ENCODE measurements around the gene SUCLG2.

The SUCLG2 gene, protein sequence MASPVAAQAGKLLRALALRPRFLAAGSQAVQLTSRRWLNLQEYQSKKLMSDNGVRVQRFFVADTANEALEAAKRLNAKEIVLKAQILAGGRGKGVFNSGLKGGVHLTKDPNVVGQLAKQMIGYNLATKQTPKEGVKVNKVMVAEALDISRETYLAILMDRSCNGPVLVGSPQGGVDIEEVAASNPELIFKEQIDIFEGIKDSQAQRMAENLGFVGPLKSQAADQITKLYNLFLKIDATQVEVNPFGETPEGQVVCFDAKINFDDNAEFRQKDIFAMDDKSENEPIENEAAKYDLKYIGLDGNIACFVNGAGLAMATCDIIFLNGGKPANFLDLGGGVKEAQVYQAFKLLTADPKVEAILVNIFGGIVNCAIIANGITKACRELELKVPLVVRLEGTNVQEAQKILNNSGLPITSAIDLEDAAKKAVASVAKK

DNA sequence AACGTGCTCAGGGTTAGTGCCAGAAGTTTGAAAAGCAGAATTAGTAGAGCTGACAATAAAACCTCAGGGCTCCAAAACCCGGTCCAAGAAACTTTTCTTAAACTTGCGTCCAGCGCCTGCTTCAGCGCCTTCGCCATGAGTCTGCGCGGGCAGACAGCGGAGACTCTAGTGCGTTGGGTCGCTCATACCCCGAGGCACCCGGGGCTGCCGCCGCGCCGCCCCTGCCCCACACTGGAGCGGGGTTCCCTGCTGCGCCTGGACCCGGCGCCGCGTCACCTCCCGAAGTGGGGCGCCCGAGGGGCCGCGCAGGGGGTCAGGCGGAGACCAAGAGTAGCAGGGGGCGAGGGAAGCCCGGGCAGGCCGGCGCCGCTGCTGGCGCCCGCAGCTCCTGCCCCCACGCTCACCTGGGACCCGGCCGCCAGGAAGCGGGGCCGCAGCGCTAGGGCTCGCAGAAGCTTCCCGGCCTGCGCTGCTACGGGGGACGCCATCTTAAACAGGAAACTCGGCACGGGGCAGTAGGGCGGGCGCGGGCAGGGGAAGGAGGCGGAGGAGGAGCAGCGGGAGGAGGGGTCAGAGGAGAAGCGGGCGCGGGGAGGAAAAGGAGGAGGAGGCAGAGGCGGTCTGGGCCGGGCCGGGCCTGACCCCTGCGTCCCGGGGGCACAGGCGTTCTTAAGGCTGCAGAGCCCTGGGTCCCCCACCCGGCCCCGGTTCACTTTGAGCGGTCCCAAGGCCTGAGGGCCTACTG lies at the start of gene SUCLG2:
Gene SUCLG2 (minus strand): TSS at position 514 of the 745 bp plus-strand sequence. CDS start 26 bp downstream, at position 488.
- peak; percentile 11 for DNase-seq

DNA sequence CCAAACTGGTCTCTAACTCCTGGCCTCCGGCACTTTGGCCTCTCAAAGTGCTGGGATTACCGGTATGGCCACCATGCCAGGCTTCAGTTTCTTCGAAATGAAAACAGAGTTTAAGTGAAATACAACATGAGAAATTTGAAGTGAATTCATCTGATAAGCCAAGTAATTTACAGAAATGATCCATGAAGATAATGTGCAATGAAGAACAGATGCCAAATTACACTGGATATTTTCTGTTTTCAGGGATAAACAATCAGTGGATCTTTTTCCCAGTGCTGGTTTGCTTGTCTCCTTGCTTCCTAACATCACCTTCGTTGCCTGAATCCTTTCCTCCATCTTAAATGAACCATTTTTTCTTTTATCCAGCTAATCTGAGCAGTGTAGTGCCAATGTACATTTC lies 46.2 kb upstream of the SUCLG2 start:
- DNase-seq, result no peak

DNA sequence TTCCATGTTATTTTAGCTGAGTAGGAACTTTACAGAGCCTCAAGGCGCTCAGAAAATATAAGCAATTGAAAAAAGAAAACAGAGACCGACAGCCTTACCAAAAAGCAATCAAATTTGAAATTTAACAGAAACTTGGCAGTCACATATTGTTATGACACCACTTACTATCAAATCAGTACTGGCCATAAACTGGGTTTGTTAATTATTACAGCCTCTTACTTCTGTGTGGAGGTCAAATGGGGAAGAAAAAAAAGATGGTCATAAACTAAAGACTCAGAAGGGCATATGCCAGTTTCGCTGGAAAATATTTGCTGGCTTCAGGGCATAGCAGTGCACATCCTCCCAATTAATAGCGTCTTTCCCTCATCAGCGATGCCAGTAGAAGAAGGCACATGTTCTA lies 45.5 kb upstream of the SUCLG2 start:
- no peak for DNase-seq

DNA sequence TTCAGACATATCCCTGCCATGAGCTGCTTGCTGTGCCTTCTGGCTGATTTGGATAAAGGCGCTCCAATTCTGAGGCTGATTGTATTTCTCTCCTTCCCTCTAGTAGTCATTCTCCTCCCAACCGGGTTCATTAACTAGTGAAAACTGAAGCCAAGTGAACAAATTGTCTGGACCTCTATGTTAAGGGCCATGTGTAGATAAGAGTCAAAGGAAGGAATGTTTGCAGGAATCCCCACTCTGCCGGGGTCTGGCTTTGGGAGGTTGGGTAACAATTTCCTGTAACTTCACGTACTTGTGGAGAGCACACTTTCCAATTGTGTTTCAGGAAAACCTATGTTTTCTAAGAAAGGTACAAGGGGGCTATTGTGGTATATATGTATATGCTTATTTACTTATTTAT lies 38.2 kb upstream of the SUCLG2 start:
- no peak for DNase-seq

DNA sequence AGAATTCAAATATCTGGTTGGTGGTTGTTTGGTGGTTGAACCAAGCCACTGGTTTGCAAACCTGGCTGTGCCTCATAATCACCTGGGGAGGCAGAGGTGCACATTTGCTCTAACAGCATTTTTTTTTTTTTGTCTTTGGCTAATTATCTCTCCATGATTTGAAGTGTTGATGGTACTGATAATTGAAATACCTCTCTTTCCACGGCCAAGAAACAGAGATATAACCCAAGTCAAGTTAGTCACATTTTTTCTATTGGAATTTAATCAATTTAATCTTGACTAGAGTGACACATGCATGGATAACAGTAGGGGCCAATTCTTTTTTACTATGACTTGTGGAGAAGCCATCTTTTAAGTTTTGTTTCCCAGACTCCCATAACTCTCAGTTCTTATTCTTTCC lies 37.5 kb upstream of the SUCLG2 start:
- DNase-seq, result no peak

DNA sequence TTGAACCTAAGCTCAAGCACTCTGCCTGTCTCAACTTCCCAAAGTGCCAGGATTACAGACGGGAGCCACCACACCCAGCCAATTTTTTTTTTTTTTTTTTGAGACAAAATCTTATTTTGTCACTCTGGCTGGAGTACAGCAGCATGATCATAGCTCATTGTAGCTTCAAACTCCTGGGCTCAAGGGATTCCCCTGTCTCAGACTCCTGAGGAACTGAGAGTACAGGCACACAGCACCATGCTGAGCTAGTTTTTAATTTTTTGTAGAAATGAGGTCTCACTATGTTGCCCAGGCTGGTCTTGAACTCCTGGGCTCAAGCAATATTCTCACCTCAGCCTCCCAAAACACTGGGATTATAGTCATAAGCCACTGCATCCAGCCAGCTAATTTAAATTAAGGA lies 36.8 kb upstream of the SUCLG2 start:
- DNase-seq, result no peak

DNA sequence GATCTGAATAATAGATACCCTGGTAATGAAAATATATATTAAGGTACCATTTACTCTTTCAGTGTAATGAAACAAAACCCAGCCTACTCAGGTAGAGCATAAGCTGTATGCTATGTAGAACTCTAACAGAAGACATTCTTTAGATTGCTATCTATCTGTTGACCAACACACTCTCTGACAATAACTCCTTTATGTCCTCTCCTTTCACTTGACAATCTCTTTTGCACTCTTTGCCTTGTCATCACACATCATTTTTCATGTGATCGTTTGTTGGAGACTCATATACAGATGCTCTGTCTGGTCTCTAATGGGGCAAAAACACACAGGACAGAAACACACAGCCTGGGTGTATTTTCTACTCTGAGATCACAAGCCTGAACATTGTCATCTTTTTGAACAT lies 35.4 kb upstream of the SUCLG2 start:
- no peak for DNase-seq

DNA sequence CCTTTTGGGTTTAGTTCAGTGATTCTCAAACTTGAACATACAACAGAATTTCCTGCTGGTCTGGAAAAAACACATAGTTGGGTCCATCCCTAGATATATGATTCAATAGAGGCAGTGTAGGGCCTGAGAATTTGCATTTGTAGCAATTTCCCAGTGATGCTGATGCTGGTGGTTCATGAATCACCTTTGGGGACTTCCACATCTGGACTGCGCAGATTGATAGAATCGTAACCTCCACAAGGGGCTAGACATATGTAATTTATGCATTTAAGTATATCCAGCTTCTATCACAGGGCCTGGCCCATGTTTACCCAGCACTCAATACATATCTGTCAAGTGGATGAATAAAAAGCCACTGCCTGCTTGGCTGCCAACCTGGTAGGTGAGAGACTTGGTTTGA lies 33.8 kb upstream of the SUCLG2 start:
- no peak for DNase-seq

DNA sequence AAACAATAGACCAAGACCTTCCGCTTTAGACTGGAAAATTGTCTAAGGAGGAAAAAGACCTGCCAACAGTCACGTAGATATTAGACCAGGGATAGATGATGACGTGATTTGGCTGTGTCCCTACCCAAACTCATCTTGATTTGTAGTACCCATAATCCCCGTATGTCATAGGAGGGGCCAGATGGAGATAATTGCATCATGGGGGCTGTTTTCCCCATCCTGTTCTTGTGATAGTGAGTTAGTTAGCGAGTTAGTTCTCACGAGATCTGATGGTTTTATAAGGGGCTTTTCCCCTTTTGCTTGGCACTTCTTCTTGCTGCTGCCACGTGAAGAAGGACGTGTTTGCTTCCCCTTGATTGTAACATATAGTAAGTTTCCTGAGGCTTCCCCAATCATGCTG lies 31.7 kb upstream of the SUCLG2 start:
- DNase-seq, result no peak

DNA sequence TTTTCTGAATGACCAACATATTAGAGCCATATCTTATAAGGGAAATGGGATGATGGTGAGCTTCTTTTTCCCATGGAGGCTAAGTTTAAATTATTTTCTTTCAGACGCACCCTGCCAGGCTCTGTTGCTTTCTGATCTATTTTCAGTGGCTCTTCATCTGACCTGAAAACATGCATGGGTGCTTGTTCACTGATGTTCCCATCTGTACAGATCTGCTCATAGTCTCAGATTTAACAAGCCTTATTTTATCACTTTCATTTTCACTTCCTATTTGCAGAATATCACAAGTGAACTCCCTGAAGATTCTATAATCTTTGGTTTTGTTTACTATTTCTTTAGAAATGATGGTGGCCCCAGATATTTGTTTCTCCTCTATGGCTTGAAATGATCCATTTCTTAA lies 31.1 kb upstream of the SUCLG2 start:
- DNase-seq, result no peak

DNA sequence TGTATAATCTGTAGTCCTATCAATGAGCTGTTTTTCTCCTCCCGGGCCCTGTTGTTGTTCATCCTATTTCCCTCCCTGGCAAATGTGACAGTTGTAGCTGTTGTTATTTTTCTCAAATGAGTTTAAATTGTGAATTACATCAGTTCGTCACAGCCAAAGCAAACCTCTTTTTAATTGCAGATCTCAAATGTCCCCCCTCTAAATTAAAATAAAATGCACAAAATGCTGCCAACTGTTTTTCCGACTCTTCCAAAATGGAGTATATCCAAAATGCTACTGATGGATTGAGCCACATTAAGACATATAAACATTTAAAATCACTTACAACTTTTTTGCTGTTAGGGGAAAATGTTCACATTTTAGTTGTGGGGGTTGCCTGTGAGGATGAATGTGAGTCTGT lies 29.8 kb upstream of the SUCLG2 start:
- no peak for DNase-seq

DNA sequence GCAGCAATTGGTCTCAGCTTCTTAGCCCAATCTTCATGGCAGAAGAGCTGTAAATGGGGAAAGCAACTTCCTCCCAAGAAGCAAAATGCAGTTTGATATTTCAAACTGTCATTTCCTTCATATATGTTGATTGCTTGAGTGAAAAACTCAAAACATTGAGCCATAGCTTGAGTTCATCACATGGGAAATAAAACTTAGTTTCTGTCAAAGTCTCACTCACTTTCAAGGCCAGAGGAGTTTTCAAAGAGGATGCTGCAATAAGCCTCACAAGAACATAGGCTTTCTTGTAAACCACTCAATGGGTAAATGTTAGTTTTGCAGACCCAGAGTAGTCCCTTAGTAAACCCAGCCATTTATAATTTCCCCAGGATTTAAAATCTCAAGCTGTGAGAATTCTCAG lies 29.1 kb upstream of the SUCLG2 start:
- DNase-seq, result no peak

DNA sequence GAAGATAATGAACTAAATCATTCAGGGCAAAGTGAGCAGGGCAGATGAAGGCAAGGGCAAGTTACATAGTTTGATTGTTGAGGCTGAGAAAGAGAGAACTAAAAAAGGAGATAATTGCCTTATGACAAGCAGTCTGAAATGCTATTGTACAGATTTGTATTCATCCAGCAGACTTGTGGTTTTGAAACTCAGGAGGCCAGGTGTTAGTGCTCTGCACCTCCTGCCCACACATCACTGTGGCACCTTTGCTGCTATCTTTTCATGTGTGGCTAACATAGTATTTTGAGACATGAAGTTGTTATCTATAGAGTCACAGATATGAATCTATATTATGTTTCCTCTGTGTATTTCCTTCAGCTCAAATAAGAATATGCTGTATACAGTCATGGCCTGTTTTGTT lies 24.3 kb upstream of the SUCLG2 start:
- DNase-seq, result peak; percentile 20

DNA sequence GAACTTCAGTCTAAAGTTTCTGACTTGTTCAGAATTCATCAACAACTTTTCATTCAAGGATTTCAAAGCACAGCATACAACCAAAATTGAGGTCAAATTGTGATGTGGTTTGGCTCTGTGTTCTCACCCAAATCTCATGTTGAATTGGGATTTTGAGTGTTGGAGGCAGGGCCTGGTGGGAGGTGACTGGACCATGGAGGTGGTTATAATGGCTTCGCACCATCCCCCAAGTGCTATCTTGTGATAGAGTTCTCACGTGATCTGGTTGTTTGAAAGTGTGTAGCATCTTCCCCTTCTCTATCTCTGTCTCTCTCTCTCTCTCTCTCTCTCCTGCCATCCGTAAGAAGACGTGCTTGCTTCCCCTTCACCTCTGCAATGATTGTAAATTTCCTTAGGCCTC lies 19.6 kb upstream of the SUCLG2 start:
- no peak for DNase-seq

DNA sequence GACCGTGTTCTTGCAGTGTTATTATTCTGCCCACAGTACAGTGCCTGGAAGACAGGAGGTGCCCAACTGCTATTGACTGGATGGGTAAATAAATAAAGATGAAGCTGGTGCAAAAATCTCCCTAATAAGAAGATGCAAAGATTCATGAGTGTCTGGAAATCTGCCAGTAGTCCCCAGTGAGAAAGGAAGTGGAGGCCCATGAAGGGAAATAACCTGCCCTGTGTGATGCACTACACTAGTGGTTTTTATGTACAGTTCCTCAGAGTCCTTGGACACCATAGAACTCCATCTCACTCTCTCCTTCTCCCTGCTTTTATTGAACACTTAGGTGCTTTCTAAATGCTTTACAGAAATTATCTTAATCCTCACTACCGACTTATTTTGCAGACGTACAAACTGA lies 8.3 kb upstream of the SUCLG2 start:
- no peak for DNase-seq

DNA sequence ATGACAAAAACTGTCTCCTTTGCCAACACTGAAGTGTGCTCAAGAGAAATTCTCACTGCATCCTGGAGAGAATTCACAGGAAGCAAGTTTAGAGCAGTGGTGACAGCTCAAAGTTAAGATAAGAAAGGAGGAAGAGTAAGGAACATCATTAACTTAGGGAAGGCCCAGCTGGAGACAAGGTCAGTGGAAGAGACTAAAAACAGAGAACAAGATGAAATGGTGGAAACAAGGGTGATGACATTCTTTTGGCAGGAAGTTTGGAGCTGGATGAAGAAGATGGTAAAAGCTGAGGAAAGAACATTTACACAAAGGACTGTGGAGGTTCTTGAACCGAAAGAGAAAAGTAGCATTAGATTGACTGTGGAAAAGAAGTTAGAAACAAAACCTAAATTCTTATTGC lies 6.7 kb upstream of the SUCLG2 start:
- no peak for DNase-seq

DNA sequence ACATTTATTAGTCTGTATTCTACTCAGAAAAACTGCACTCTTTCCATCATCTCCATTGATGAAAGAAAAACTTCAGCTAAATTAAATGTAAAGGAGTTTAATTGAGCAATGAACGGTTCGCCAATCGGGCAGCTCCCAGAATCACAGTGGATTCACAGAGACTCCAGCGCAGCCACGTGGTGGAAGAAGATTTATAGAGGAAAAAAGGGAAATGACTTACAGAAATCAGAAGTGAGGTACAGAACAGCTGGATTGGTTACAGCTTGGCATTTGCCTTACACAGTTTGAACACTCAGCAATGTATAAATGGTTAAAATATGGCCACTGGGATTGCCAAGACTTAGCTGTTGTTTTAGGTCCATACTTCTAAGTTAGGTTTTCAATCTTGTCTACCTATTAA lies 2.8 kb upstream of the SUCLG2 start:
- DNase-seq, result no peak

DNA sequence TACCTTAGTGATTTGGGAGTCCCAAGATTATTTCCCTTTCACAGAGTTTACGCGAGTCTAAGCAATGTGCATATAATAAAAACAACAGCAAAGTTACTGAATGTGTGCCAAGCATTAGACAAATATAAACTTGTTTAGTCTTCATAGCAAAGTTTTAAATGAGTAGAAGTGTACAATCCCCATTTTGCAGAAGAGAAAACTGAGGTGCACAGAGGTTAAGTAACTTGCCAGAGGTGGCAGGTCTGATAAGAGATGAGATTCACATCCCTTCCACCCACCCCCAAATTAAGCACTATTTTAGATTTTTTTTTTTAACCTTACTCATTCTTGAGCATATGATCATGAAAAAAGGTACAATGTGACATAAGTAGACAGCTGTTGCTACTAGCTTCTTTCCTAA lies 2.2 kb upstream of the SUCLG2 start:
- DNase-seq, result no peak

DNA sequence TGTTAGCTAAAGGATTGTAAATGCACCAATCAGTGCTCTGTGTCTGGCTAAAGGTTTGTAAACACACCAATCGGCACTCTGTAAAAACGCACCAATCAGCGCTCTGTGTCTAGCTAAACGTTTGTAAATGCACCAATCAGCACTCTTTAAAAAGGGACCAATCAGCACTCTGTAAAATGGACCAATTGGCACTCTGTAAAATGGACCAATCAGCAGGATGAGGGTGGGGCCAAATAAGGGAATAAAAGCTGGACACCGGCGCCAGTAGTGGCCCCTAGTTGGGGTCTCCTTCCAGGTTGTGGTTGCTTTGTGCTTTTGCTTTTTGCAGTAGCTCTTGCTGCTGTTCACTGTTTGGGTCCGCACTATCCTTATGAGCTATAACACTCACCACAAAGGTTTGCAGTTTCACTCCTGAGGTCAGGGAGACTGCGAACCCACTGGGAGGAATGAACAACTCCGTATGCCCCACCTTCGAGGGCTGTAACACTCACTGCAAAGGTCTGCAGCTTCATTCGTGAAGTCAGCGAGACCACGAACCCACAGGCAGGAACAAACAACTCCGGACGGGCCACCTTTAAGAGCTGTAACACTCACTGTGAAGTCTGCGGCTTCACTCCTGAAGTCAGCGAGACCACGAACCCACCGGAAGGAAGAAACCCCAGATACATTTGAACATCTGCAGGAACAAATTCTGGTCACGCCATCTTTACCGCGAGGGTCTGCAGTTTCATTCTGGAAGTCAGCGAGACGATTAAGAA lies 1.1 kb upstream of the SUCLG2 start:
- DNase-seq, result no peak

DNA sequence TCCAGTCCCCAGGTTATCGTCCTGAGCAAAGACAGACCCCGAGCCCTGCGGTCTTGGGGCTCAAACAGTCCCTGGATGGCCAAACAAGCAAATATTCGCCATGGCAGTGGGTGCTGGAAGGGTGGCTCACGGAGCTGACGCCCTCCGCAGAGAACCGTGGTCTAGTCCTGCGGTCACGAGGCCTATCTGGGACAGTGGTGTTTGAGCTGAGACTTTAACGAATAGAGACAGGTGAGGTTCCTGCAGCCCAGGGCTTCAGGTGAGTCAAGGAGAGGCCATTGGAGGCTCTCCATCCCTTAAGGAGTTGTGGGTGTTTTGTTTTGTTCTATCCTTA lies 399 bp upstream of the SUCLG2 start:
- no peak for DNase-seq

DNA sequence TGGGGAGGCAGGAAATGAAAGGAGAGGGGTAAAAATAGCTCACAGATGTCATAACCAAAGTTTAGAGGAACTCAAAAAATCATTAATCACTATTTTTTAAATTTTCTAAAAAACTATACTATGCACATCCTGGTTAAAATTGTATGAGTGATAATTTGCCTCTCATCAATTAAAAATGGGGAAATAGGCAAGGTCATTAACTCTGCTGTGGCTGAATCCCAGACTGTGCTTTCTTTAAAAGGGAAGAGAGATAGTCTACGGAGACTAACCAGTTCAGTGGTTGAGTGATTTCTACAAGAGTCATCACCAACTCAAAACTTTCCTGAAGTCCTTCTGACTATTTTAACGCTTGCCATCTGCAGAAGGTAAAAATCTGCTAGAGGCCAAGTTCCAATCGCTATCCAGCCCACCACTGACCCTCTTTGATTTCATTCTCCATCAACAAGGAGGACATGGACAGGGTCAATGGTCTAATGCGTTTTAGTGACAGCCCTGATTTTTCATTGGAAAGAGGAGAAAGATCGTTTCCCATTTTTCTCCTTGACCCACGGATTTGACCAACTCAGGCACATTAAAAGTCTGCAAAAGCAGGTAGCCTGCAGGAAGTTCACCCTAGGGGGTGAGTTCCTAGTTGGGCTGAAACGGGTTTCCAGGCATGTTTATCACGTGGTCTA lies 850 bp downstream of the SUCLG2 start:
- DNase-seq, result no peak

DNA sequence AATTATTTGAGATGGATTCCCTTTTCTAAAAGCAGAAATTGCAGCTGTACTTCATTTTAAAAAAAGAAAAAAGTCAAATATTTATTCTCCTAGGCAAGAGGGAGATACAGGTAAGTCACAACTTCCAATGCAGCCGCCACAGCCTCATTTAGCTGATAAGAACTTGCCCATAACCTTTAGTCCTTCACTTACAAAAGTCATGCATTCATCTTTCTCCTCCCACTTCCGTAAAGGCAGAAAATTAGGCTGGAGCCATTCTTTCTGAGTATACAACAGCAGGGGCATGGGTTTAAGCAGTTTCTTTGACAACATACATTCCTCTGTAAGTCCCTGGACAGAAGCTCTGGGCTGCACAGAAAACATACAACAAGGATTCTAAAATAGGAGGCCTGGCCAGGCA lies 4.3 kb downstream of the SUCLG2 start:
- DNase-seq, result no peak

DNA sequence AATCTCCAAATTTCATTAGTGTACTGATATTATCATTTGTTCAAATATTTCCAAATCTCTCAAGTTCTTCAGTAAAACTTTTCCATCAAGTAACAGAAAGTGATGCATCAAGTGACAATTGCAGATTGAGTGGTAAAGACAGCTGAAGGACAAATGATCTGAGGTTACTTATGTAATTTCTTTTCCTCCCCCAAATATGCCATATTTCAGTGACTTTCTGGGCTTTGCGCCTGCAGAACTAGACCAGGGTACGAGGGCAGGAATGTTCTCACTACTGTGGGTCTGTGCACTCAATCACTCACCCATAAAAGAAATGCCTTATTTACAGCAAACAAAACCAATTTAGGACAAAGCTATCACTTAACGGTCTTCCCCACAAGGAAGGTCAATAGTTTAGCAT lies 4.7 kb downstream of the SUCLG2 start:
- no peak for DNase-seq
